ENCODE results near the gene ENTHD1. TPM values are rescaled to one million over a fixed set of nuclear protein-coding genes. Genes with fewer than 3 reads are reported as not detected.

ENTHD1 gene
- total and polyA plus RNA-seq, 2 of the 8 experiments (the other 6 are each of a cell fraction or from before 2014, with no cell fraction given): not detected

DNA sequence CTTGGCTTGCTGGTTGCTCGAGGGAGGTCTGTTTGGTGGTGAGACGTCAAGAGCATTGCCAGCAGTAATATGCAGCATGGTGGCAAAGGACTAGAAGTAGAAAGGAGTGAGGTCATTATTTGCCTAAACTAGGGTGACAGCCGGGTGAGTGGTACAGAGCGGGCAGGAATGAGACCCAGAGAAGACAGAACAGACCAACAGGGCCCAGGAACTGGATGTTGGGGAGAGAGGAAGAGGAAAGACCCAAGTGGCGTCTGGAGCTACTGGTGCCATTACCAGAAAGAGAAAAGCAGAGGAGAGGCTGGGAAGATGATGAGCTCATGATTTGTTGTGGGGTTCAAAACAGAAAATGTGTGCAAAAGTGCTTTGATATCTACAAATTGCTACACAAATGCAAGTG is 158.7 kb downstream of the ENTHD1 start:
- Histone ChIP-seq H3K79me2 (ENCODE audit: control insufficient read depth in 1 of 2, insufficient read depth in 2 of 2, low read length in 2 of 2) (no peaks in the 10 kb centered on the region), H3K27me3 (replicated peaks in 1 of 4; ENCODE audit: control insufficient read depth in 3 of 4, extremely low read depth in 1 of 4, insufficient read depth in 3 of 4, low read length in 3 of 4) (no peaks in the 10 kb centered on the region), H3K4me1 (replicated peaks in 1 of 4; ENCODE audit: control insufficient read depth in 3 of 4, insufficient read depth in 4 of 4, low read length in 3 of 4) (peaks cover 2 to 5% (median 4%) of the 10 kb centered on the region in 4 experiments; a peak in 4 of 7 replicates), H2BK12ac (ENCODE audit: low read depth, low read length) (no peak overlapping the region), H3K56ac (replicated peaks; ENCODE audit: insufficient read length, low read depth, low read length) (no peak overlapping the region), H4K5ac (ENCODE audit: insufficient read length, low read depth, low read length) (no peak overlapping the region), H3K23me2 (ENCODE audit: low read depth, low read length) (no peaks in the 10 kb centered on the region), H2BK20ac (ENCODE audit: low read length) (no peak overlapping the region), H4K20me1 (replicated peaks in 1 of 2; ENCODE audit: control insufficient read depth in 1 of 2, insufficient read depth in 2 of 2, low read length in 2 of 2) (no peaks in the 10 kb centered on the region), H2AK5ac (ENCODE audit: low read depth, low read length) (no peak overlapping the region), H3K9ac (replicated peaks in 1 of 4; ENCODE audit: extremely low read depth in 1 of 4, low read depth in 3 of 4, low read length in 3 of 4) (no peak overlapping the region), H3K79me1 (ENCODE audit: low read depth, low read length) (no peaks in the 10 kb centered on the region), H3K9me3 (ENCODE audit: insufficient read depth in 2 of 2, low read depth in 1 of 2, low read length in 1 of 2) (no peaks in the 10 kb centered on the region), H4K91ac (replicated peaks; ENCODE audit: insufficient read length, low read length) (no peak overlapping the region), H2BK15ac (ENCODE audit: low read length) (no peak overlapping the region), H2AFZ (ENCODE audit: low read length) (no peak overlapping the region), H3K27ac (ENCODE audit: low read depth, low read length) (no peak overlapping the region), H2BK5ac (ENCODE audit: low read depth, low read length) (no peak overlapping the region), H3K4ac (replicated peaks; ENCODE audit: insufficient read length, low read depth, low read length) (no peak overlapping the region), H4K8ac (ENCODE audit: extremely low read depth, insufficient read depth, low read length) (no peak overlapping the region), H3K4me2 (ENCODE audit: insufficient read depth in 1 of 2, low read depth in 2 of 2, low read length in 2 of 2) (no peak overlapping the region), H3K23ac (ENCODE audit: insufficient read length) (no peak overlapping the region), H3K4me3 (ENCODE audit: extremely low read depth in 1 of 4, insufficient read depth in 2 of 4, low read depth in 3 of 4, low read length in 4 of 4) (no peak overlapping the region), H2BK120ac (replicated peaks; ENCODE audit: low read depth, low read length) (no peak overlapping the region), H3K14ac (ENCODE audit: insufficient read length) (no peak overlapping the region), H3K18ac (ENCODE audit: extremely low read depth, low read length) (no peak overlapping the region), H3K36me3 (ENCODE audit: control insufficient read depth in 2 of 4, insufficient read depth in 4 of 4, low read length in 3 of 4) (no peaks in the 10 kb centered on the region)
- no peak for TF ChIP-seq SUZ12 (IDR thresholded peaks at IDR 0.05; ENCODE audit: low read length)
- no peak for TF ChIP-seq TEAD4 (IDR thresholded peaks at IDR 0.05; ENCODE audit: low read depth, low read length)
- no peak for TF ChIP-seq SIN3A (conservative IDR thresholded peaks at IDR 0.05 in 1 of 2, IDR thresholded peaks at IDR 0.05 in 1 of 2; ENCODE audit: low read depth in 1 of 2, low read length in 2 of 2)
- TF ChIP-seq EP300 (IDR thresholded peaks at IDR 0.05; ENCODE audit: borderline replicate concordance in 1 of 2, low read depth in 2 of 2, low read length in 2 of 2): no peak
- DNase-seq (ENCODE audit: low read depth in 1 of 2, low spot score in 2 of 2) (no peak), FAIRE-seq (no peak)
- ChIA-PET POLR2A (ENCODE audit: partially characterized antibody) (no interaction called here), CTCF (ENCODE audit: partially characterized antibody) (interaction anchor here (0.8 kb wide), 2 partner anchors 11 to 78 kb away, joined by 3 read pairs; no protein-coding TSS in a partner anchor)
- WGBS, 2 experiments (ENCODE audit: extremely low coverage in 1 of 2, insufficient coverage in 1 of 2, insufficient read length in 1 of 2, insufficient replicate concordance in 2 of 2, low coverage in 1 of 2, low lambda C conversion rate in 2 of 2, missing lambda C conversion rate in 1 of 2): 92% methylated on average over 5 of the region's 5 CpGs; no CpG with 5 or more reads in 1 of the 2 experiments

Measured in H1 (cell line).